ENCODE data around the gene ATG4B.

ATG4B gene

GRCh38 chr2:241655516-241656189, 18.2 kb downstream of the ATG4B start:
- no peak overlapping the region for H3K4me3 ChIP-seq (ENCODE audit: low read depth, low read length)
- no peaks in the 10 kb centered on the region for H3K27me3 ChIP-seq (ENCODE audit: insufficient read depth, low read depth, severe bottlenecking)
- no peaks in the 10 kb centered on the region for H3K9me3 ChIP-seq (ENCODE audit: severe bottlenecking)
- peaks cover 72% of the 10 kb centered on the region for H3K36me3 ChIP-seq
- H3K27ac ChIP-seq, result no peak overlapping the region
- TF ChIP-seq CTCF (IDR thresholded peaks at IDR 0.05; ENCODE audit: low read depth, low read length), result no peak
- DNase-seq, result no peak

GRCh38 chr2:241656190-241656741, 18.8 kb downstream of the ATG4B start:
- no peak for TF ChIP-seq CTCF (IDR thresholded peaks at IDR 0.05; ENCODE audit: low read depth, low read length)
- DNase-seq, result no peak
- no peaks in the 10 kb centered on the region for H3K27me3 ChIP-seq (ENCODE audit: insufficient read depth, low read depth, severe bottlenecking)
- no peak overlapping the region for H3K27ac ChIP-seq
- no peak overlapping the region for H3K4me3 ChIP-seq (ENCODE audit: low read depth, low read length)
- peaks cover 70% of the 10 kb centered on the region for H3K36me3 ChIP-seq
- no peaks in the 10 kb centered on the region for H3K9me3 ChIP-seq (ENCODE audit: severe bottlenecking)

DNA sequence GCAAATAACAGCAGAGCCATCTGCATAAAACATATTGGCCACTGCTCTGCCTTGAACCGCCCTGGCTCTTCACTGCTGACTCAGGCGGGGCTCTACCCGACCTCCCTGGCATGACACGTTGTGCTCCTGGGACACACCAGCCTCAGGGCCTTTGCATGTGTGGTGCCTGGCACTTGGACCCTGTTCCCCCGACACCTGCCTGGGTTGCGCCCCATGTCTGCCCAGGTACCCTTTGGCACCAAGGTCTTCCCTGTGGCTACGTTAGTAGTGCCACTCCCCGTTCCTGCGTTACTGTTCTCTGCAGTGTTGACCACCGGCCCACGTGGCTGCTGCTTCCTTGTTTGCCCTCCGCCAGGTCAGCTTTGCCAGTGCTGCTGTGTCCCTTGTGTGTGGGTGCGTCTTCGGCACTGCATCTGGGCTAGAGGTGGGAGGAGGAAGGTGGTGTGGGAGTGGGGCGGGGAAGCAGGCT, 20.3 kb downstream of the ATG4B start:
- no peak for DNase-seq
- H3K27ac ChIP-seq, result no peak overlapping the region
- H3K36me3 ChIP-seq, result peaks cover 64% of the 10 kb centered on the region
- H3K27me3 ChIP-seq (ENCODE audit: insufficient read depth, low read depth, severe bottlenecking), result no peaks in the 10 kb centered on the region
- no peak overlapping the region for H3K4me3 ChIP-seq (ENCODE audit: low read depth, low read length)
- TF ChIP-seq CTCF (IDR thresholded peaks at IDR 0.05; ENCODE audit: low read depth, low read length), result no peak
- H3K9me3 ChIP-seq (ENCODE audit: severe bottlenecking), result no peaks in the 10 kb centered on the region

- DNase-seq, result no peak
- Histone ChIP-seq H3K27me3 (ENCODE audit: insufficient read depth, low read depth, severe bottlenecking) (no peaks in the 10 kb centered on the region), H3K9me3 (ENCODE audit: severe bottlenecking) (no peaks in the 10 kb centered on the region), H3K27ac (no peak overlapping the region), H3K4me3 (ENCODE audit: low read depth, low read length) (no peak overlapping the region), H3K36me3 (peaks cover 61% of the 10 kb centered on the region)
- no peak for TF ChIP-seq CTCF (IDR thresholded peaks at IDR 0.05; ENCODE audit: low read depth, low read length)
Measured at GRCh38 chr2:241658296-241658695, 20.8 kb downstream of the ATG4B start.

- Histone ChIP-seq H3K27me3 (ENCODE audit: insufficient read depth, low read depth, severe bottlenecking) (no peaks in the 10 kb centered on the region), H3K4me3 (ENCODE audit: low read depth, low read length) (no peak overlapping the region), H3K27ac (no peak overlapping the region), H3K9me3 (ENCODE audit: severe bottlenecking) (no peaks in the 10 kb centered on the region), H3K36me3 (peaks cover 56% of the 10 kb centered on the region)
- peak; percentile 66 for DNase-seq
- peak; percentile 76 for TF ChIP-seq CTCF (IDR thresholded peaks at IDR 0.05; ENCODE audit: low read depth, low read length)
Measured at GRCh38 chr2:241659150-241659739, 21.8 kb downstream of the ATG4B start.

All from WERI-Rb-1 (cell line).